Anterior cingulate cortex (tissue), 58 donors: ENCODE results near the gene HSF2.

Experiments
- DNase-seq, 58 donors: peaks; one replicate each; lab custom pipeline; 2025; lab: John Stamatoyannopoulos, UW

Gene HSF2

GRCh38 chr6:122399348-122400120, at the start of gene HSF2:
HSF2 (plus strand) TSS chr6:122399652; CDS start chr6:122399738, 86 bp downstream.
- peak; percentile 80 to 99 (median 97) for DNase-seq

- DNase-seq, result no peak
Measured at GRCh38 chr6:122352981-122353664, 46.3 kb upstream of the HSF2 start.

DNA sequence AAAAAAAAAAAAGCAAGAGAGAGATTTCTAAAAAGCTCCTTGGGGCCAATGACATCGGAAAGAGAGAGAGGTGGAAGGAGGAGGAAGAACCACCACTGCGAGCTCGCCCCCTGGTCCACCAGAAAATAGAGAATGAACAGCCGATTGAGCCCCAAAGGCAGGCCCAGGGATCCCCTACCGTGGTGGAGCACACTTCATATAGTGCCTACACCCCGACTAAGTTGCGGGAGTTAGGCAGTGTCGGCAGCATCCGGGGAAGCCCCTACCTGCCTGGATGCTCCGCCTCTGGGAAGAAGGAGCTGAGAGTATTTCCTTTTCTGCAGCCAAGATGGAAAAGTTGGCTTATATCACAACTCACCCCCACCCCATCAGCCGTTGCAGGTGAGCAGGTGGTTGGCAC, 38.6 kb upstream of the HSF2 start:
- DNase-seq, result no peak

- DNase-seq, result no peak
Measured at GRCh38 chr6:122361314-122361979, 38.0 kb upstream of the HSF2 start.

GRCh38 chr6:122363769-122364483, 35.5 kb upstream of the HSF2 start:
- no peak for DNase-seq

- DNase-seq, result no peak
Measured at GRCh38 chr6:122365775-122366403, 33.6 kb upstream of the HSF2 start.

DNA sequence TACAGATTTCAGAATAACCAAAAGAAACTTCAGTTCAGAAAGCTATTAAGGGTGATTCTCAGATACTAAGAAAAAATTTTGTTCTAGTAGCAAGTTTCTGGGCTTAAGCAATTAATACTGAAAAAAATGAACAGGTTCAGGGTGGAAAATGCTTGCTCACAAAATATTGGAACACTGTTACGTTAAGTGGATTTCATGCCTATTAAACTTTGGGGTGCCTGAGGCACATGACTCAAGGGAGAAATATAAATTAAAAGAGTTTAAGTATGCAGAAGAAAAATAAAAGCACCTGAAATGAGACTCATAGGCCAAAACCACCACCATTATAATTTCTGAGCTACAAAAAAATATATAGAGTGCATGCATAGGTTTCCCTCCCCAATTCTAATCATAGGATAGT, 32.3 kb upstream of the HSF2 start:
- no peak for DNase-seq

DNA sequence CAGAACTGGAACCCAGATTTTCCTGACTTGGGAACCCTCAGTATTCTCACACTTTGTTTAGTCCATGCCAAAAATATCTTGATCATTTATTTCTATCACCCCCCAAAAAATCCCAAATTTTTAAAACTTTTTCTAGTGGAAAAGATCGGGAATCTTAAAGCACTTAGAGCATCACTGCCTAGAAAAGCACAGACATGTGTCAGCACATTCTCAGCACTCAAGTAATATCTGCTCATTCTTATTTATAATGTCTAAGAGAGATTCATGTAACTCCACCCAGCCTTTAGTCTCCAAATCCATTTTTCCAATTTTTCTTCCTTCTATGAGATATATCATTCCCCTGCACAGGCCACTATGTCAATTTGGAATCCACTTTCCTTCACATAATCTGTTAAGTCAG, 29.9 kb upstream of the HSF2 start:
- no peak for DNase-seq

DNA sequence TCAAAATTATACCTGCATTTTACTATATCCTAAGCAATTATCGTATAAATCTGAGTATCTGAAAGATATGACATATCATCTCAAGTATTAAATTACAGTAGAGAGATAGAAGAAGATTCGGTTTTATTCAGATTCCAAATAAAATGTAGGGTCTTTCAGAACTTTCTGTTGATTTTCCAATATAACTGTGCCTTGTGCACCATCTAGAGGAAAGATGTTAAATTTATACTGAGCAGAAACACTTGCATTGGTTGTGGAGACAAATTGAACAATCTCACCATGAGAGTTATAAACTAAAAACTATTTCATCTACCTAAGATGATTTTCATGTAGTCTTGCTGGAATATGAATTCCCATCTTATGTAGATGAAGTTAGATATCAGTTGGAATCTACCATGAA, 26.8 kb upstream of the HSF2 start:
- DNase-seq, result no peak

- DNase-seq, result no peak
Measured at GRCh38 chr6:122374307-122374706, 25.1 kb upstream of the HSF2 start.

- no peak for DNase-seq
Measured at GRCh38 chr6:122376246-122376645, 23.2 kb upstream of the HSF2 start.

DNA sequence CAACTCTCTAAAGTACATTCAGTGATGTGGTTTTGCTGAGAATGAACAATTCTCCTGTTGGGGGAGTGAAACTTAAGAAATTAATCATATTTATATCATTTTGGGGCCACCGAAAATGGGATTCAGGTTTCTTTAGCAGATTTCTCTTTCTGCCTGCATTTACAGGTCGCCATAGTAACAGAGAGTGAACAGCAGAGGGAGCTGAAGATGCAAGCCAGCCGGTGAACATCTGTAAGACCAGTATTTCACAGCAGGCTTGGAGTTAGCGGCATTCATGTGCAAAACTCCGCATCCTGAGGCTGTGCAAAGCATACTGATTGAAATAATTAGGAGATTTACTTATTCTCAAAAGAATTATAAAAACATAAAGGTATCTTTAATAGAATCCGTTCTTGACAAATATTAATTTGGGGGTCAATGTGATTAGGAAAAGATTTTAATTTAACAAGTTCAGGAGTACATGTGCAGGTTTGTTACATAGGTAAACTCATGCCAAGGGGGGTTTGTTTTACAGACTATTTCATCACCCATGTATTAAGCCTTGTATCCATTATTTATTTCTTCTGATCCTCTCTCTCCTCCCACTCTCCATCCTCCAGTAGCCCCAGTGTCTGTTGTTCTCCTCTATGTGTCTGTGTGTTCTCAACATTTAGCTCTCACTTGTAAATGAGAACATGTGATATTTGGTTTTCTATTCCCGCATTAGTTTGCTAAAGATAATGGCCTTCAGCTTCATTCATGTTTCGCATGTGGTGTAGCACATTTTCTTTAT, 17.8 kb upstream of the HSF2 start:
- DNase-seq, result peak in 37 of 58 donors; percentile 1 to 68 (median 19)

DNA sequence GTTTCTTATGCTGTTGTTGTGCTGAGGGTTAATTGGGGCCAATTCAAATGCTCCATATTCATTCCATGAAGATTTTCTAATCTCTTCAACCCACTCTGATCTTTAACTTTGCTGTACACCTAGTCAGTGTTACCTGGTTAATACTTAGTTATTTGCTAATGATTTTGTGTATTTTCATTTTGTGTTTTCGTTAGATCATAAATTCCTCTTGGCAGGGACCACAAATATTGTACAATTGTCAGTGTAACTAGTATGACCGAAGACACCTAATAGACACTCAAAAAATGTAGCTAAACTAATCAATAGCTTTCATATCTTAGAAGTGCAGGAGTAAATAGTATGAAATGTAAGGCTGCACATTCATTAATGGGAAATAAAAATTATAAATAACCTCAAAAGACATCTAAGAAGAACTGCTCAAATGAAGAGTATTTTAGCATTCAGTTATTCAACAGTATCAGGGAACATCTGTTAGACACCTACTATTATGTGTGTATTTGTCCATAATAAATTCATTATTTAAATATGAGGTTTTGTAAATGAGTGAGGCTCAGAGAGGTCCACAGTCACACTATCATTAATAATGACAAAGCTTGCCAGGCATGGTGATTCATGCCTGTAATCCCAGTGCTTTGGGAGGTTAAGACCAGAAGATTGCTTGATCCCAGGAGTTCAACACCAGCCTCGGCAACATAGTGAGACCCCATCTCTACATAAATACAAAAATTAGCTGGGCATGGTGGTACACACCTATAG, 13.4 kb upstream of the HSF2 start:
- DNase-seq, result no peak

DNA sequence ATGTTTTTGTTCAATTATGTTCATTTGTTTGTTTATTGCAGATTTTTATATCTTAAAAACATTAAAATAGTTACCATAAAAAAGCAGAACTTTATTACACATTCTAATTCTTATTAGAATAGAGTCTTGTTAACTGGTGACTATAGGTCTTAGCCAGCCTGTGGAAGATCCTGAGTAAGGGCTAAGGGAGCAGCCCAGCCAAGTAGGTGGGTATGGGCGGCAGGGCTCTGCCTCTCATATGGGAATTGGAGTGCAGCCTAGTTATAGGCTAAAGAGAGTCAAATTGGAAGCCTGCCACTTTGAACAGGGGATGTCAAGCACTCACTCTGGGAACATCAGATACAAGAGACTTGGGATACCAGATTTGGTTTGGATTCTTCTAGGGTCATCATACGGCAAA, 10.5 kb upstream of the HSF2 start:
- DNase-seq, result no peak

DNA sequence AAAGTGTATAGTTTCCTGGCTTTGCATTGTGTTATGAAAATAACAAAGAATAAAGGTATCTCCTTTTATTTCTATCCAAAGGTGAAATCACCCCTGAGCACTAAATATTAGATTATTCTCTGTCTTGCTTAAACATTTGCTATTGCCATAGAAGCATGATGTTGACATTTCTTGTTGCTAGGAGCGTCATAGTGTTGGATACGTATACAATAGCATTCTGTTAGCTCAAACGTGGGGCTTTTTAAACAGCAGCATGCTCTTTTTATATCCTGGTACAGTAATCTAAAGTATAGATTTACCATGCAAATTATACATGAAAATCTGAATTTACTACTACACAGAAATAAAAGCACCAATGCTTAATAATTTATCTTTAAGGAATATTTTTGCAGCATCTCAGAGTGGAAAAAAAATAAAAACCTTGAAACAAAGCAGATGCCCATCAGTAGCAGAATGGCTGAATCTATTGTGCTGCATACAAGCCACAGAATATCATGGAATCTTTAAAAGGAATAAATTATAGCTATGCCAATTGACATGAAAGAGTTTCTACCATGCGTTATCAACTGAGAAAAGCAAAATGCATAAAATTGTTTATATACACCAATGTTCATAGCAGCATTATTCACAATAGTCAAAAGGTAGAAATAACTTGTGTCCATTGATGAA, 9.6 kb upstream of the HSF2 start:
- DNase-seq, result no peak

DNA sequence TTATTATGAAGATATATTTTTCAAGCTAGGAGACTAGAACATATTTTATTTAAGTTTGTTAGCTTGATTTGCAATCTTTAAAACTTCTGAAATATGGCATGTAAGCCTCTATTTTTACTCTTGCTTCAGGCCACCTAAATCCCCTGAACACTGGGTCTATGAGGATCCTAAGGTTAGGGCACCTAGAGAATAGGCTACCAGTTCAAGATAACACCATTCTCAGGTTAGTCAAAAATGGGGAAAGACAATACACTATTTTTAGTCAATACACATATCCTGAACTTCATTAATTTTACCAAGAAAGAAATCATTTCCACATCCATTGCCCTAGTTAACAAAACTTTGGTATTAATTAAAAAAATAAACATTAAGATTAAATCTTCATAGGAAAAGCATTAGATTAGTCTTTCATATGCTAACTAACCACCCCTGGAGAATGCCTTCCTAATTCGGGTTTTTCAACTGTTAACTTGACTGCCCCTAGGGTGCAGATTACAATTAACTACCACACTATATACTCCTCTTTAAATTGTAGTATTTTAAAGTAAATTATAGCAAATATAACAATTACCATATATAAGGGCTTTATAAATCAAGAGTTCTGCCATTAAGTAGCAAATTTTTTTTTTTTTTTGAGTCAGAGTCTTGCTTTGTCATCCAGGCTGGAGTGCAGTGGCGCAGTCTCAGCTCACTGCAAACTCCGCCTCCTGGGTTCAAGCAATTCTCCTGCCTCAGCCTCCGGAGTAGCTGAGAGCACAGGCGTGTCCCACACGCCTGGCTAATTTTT, 6.7 kb upstream of the HSF2 start:
- DNase-seq, result no peak

DNA sequence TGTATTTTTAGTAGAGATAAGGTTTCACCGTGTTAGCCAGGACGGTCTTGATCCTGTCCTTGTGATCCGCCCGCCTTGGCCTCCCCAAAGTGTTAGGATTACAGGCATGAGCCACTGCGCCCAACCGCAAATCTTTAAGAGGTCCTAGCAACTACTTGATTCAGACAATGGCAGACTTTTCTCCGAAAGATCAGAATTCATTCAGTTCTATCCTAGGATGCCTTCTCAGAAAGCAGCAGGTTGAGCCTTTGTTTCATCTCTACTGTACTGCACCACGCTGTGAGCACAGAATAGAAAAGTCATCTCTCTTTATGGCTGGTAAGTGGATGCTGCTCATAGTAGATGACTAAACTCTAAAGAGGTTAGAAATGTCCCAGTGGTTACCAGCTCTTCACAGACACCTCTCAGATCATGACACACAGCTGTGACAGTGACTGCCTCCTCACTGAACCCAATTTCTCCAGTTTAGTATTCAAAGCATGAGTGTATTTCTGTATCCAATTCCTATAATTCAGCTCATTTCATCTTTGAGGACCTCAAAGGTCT, 6.0 kb upstream of the HSF2 start:
- no peak for DNase-seq
